GM18517 (cell line): ENCODE data around the gene TIMM13.
"Not testable (repeated sequence)": the region's sequence is repeated elsewhere in the genome, so short reads cannot be mapped to it uniquely, and the experiment has no call there.

Source experiments
- ATAC-seq: cut with Tn5 transposase; IDR thresholded peaks from one replicate; pipeline ENCODE4 v1.9.1; 2021; ENCODE audit warnings: mild to moderate bottlenecking, moderate library complexity; ENCODE audit not compliant: unreplicated experiment

TIMM13 gene

GRCh38 chr19:2416321-2417097 lies 10.9 kb downstream of the TIMM13 start:
- ATAC-seq: no peak

GRCh38 chr19:2415973-2416319 lies 11.4 kb downstream of the TIMM13 start:
- ATAC-seq: no peak

GRCh38 chr19:2415281-2415972 lies 12.0 kb downstream of the TIMM13 start:
- ATAC-seq: no peak

- no peak for ATAC-seq
Observed at GRCh38 chr19:2413629-2414028, 13.8 kb downstream of the TIMM13 start.

- ATAC-seq: no peak
Observed at GRCh38 chr19:2413159-2413558, 14.2 kb downstream of the TIMM13 start.

GRCh38 chr19:2412449-2412848 lies 14.9 kb downstream of the TIMM13 start:
- ATAC-seq: no peak

- ATAC-seq: no peak
Observed at GRCh38 chr19:2411709-2412108, 15.7 kb downstream of the TIMM13 start.

- no peak for ATAC-seq
Observed at GRCh38 chr19:2410023-2410422, 17.4 kb downstream of the TIMM13 start.

GRCh38 chr19:2409352-2409912 lies 18.0 kb downstream of the TIMM13 start:
- ATAC-seq: no peak

GRCh38 chr19:2408247-2408646 lies 19.1 kb downstream of the TIMM13 start:
- no peak for ATAC-seq

GRCh38 chr19:2399582-2399981 lies 27.8 kb downstream of the TIMM13 start:
- ATAC-seq: no peak

GRCh38 chr19:2398735-2399305 lies 28.6 kb downstream of the TIMM13 start:
- ATAC-seq: no peak

- not testable (repeated sequence) for ATAC-seq
Observed at GRCh38 chr19:2397173-2397572, 30.2 kb downstream of the TIMM13 start.

GRCh38 chr19:2395293-2395829 lies 32.0 kb downstream of the TIMM13 start:
- ATAC-seq: not testable (repeated sequence)

GRCh38 chr19:2394442-2395292 lies 32.7 kb downstream of the TIMM13 start:
- ATAC-seq: peak; percentile 74

GRCh38 chr19:2394054-2394441 lies 33.3 kb downstream of the TIMM13 start:
- peak; percentile 32 for ATAC-seq

- not testable (repeated sequence) for ATAC-seq
Observed at GRCh38 chr19:2392899-2393298, 34.5 kb downstream of the TIMM13 start.

GRCh38 chr19:2392366-2392765 lies 35.0 kb downstream of the TIMM13 start:
- no peak for ATAC-seq

GRCh38 chr19:2391118-2391725 lies 36.2 kb downstream of the TIMM13 start:
- ATAC-seq: no peak

GRCh38 chr19:2389594-2389993 lies 37.8 kb downstream of the TIMM13 start:
- ATAC-seq: no peak
